ENCODE data around the gene C4B.
A peak's percentile ranks its signal among the peaks of the same experiment; 100 is the strongest.

DNA sequence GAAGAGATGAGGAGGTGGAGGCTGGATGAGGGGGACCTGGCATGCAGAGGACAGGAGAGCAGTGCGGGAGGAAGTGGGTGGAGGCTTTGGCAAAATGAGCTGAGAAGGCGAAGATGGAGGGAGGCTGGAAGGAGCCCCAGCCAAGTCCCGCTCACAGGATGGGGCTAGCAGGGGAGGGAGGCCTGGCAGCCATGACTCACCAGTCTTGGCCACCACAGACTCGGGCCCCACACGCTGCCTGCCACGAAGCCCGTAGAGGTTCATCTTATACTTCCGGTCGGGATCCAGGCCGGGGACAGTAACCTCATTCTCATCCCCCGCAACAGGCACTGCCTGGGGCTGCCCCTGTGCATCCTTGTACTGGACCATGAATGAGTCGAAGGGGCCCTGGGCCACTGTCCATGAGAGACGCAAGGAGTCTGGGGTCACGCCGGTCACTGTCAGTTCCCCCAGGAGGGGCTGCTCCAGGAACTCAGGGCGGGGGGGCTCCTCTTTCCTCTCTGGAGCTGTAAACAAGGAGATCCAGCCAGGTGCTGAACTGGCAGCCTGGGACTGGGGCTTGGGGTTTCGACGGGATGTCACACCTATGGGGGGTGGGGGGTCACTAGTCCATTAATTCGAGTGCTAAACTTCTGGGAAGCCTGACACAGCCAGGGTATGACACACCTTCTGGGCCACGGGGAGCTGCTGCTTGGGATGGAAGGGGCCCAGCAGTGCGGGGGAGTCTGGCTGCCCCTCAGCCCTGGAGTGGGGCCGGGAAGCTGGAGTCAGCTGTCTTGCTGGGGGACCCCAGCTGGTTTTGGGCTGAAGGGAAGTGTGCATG lies 66.8 kb downstream of the C4B start:
- TF ChIP-seq CTCF (IDR thresholded peaks at IDR 0.05; ENCODE audit: borderline replicate concordance, extremely low read depth, low read length, poor library complexity, severe bottlenecking) (no peak), EZH2 (IDR thresholded peaks at IDR 0.05; ENCODE audit: borderline replicate concordance, low read depth, low read length, severe bottlenecking) (peak; percentile 2)
